ENCODE measurements around the gene HELZ.

HELZ gene

GRCh38 chr17:67168496-67168895 is 76.5 kb downstream of the HELZ start:
- no peak for TF ChIP-seq CTCF (IDR thresholded peaks at IDR 0.05)

DNA sequence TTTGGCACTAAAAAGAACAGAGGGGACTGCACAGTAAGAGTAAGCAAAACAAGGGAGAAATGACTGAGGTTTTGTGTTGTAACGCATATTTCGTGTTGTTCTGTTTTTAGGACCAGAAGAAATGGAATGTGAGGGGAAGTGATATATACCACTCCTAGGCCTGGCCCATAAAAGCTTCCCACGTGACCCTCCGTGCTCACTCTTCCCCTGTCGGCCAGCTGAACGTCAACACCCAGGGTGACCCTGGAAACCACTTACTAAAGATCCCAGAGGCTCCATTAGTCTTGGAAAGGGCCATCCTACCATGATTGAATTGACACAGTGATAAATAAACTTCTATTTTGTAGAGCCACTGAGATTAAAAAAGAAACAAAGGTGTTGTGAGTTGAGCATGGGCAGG is 79.8 kb downstream of the HELZ start:
- TF ChIP-seq CTCF (IDR thresholded peaks at IDR 0.05): no peak

GRCh38 chr17:67164302-67164701 is 80.7 kb downstream of the HELZ start:
- no peak for TF ChIP-seq CTCF (IDR thresholded peaks at IDR 0.05)

DNA sequence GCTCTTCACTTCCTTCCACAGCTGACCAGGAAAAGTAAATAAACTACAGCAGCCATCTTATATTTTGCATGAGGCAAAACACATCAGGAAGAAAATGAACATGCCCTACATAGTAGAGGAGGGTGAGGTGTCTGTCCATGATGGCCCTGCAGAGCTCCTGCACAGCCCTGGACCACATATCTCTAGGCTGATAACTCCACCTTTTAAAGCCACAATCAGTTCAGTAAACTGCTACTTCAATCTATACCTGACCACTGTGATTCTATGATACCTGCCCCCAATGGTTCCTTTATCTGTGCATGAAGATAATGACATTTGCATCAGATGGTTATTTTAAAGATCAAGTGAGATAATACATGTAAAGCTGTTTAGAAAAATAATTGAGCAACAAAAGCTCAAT is 82.2 kb downstream of the HELZ start:
- no peak for TF ChIP-seq CTCF (IDR thresholded peaks at IDR 0.05)

DNA sequence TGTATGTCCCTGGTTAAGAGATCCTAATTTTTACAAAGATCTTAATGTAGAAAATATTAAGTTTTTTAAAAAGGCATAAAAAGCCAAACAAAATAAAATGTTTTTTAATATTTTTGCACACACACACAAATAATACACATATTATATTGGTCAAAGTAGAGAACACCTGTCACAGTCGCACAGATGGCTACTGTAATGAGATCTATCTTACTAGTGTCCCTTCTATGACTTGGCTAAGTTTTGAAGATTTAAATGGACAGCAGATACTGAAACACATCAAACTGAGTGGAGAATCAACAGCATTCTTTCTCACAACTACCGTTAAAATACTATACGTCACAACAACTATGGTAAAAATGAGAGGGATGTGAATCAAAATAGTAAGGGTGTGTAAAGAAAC is 83.4 kb downstream of the HELZ start:
- TF ChIP-seq CTCF (IDR thresholded peaks at IDR 0.05): no peak

GRCh38 chr17:67160791-67161190 is 84.2 kb downstream of the HELZ start:
- TF ChIP-seq CTCF (IDR thresholded peaks at IDR 0.05): no peak

DNA sequence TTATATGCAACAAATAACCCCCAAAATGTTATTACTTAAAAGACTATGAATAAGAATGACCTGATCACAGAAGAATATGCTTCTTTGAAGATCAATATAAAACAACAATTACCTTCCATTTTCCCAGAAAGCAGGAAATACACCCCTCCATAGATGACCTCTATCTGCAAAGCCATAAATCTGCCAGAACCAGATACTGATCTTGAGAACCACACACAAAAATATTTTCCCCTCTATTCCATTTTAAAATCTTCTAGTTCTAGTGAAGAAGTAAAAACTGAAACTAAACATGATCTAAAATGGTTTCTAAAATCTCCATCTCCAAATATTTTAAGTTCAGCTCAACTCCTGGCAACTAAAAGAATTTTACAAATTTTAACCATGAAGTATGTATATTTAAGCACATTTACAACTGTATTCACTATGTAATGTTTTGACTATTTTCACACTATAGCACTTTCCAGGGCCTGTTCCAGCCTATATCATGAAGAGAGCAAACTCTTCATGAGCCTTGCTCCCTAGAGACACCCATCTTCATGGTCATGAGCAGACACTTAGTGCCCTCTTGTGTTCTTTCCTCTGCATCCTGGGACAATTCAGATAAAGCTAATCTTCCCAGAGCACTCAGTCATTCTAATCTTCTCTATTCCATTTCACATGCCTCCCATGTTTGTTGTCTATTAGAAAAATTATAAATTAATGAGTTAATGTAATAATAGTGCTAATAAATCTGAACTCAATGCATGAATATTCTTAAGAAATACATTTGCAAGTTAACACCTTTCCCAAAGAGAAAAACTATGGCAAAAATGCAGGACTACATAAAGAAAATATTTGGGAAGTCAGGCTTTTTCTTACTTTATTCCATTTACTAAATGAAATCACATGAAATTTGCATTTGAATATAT is 87.0 kb downstream of the HELZ start:
- peak; percentile 41; the same call in 1 of the 2 replicates for TF ChIP-seq CTCF (IDR thresholded peaks at IDR 0.05)
